Activated CD4-positive, CD25-positive, alpha-beta regulatory T cell treated with anti-CD3 and anti-CD28 coated beads, Interleukin-2, amount 50 U/mL, for 72 hours (primary cell): ENCODE results near the gene ENTPD8.
"Not testable (repeated sequence)": the region's sequence is repeated elsewhere in the genome, so short reads cannot be mapped to it uniquely, and the experiment has no call there.

Experiments
- DNase-seq: peaks from one replicate; pipeline ENCODE4 v3.0.0; 2021

Gene ENTPD8

GRCh38 chr9:137474271-137474670 is 33.1 kb upstream of the ENTPD8 start:
- no peak for DNase-seq

- no peak for DNase-seq
Measured at GRCh38 chr9:137470785-137471184, 29.6 kb upstream of the ENTPD8 start.

- DNase-seq: no peak
Measured at GRCh38 chr9:137467896-137468295, 26.7 kb upstream of the ENTPD8 start.

GRCh38 chr9:137467161-137467581 is 26.0 kb upstream of the ENTPD8 start:
- no peak for DNase-seq

GRCh38 chr9:137466389-137467085 is 25.4 kb upstream of the ENTPD8 start:
- DNase-seq: not testable (repeated sequence)

GRCh38 chr9:137465720-137466388 is 24.7 kb upstream of the ENTPD8 start:
- no peak for DNase-seq

- DNase-seq: no peak
Measured at GRCh38 chr9:137465000-137465719, 24.0 kb upstream of the ENTPD8 start.

GRCh38 chr9:137464291-137464999 is 23.3 kb upstream of the ENTPD8 start:
- DNase-seq: no peak

- DNase-seq: no peak
Measured at GRCh38 chr9:137463931-137464290, 22.8 kb upstream of the ENTPD8 start.

GRCh38 chr9:137462986-137463930 is 22.1 kb upstream of the ENTPD8 start:
- DNase-seq: no peak

- DNase-seq: no peak
Measured at GRCh38 chr9:137462396-137462985, 21.3 kb upstream of the ENTPD8 start.

- peak; percentile 84 for DNase-seq
Measured at GRCh38 chr9:137461663-137462395, 20.7 kb upstream of the ENTPD8 start.

GRCh38 chr9:137461316-137461662 is 20.1 kb upstream of the ENTPD8 start:
- DNase-seq: no peak

GRCh38 chr9:137460363-137461315 is 19.5 kb upstream of the ENTPD8 start:
- DNase-seq: peak; percentile 30

- DNase-seq: peak; percentile 39
Measured at GRCh38 chr9:137459601-137460362, 18.6 kb upstream of the ENTPD8 start.

- DNase-seq: peak; percentile 97
Measured at GRCh38 chr9:137459152-137459600, 18.0 kb upstream of the ENTPD8 start, which contains the start of gene NSMF. NSMF (minus strand) TSS chr9:137459334; CDS start chr9:137459102, 232 bp downstream.

- peak; percentile 35 for DNase-seq
Measured at GRCh38 chr9:137458194-137459151, 17.3 kb upstream of the ENTPD8 start.
